Stimulated activated CD4-positive, alpha-beta T cell treated with anti-CD3 and anti-CD28 coated beads, Interleukin-4, amount 100 ng/mL, for 1 hour (primary cell): ENCODE data around the gene MPEG1.

Experiments used
- DNase-seq: peaks from one replicate; pipeline ENCODE4 v3.0.0-alpha.2; 2020

MPEG1 gene

GRCh38 chr11:59212744-59213631, at the start of gene MPEG1:
MPEG1 (minus strand) TSS chr11:59212927; CDS start chr11:59212865, 62 bp downstream.
- DNase-seq = no peak

- DNase-seq = no peak
Measured at GRCh38 chr11:59262177-59262818, 49.6 kb upstream of the MPEG1 start.

DNA sequence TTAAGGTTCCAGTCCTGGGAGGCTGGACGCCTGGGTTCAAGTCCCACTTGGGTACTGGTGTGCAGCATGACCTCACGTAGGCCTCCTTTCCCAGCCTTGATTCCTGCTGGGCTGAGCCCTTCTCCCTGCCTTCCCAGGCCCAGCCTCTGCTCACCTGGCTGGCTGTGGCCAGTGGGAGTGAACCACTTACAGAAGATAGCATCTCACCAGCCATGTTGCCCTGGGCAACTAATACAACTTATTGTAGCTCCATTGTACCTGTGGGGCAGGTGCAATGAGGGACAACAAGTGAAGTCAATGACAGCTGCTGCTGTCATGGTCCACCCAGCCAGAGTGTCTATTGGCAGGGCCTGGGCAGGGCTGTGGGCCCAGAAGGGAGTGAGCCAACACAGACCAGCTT, 48.4 kb upstream of the MPEG1 start:
- DNase-seq = no peak

GRCh38 chr11:59259867-59260475, 47.2 kb upstream of the MPEG1 start:
- DNase-seq = no peak

DNA sequence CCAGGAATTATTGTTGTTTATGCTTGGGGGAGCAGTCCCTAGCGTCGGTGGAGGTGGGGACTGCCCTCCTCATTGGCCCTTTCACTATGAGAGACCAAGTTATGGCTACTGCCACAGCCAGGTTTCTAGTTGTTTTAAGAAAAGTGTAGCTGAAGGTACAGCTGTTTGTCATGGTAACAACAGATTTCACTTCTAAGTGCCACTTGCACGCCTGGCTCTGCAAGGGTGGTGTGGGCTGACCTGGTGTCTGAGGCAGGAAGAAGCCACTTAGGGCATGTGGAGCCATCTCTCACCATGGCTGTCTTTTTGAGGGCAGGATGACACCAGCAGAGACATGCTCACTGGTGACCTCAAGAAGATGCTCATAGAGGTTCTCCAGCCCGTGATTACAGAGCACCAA, 46.3 kb upstream of the MPEG1 start:
- DNase-seq = no peak

DNA sequence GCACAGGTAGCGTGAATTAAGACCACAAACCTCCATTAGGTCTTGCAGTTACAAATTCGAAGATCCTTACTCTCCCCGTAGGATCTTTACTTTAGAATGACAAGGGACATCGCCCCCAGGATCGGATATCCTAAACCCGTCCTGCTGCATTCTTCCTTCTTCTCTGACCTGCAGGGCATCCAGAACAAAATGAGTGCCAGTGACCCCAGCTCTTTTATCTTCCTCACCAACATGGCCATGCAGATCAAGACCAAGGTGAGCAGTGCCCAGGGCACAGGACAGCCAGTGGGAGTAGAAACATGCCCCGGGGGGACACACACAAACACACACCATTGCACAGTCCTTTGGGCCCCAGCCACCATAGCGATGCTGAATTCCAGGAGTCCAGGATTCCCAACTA, 42.6 kb upstream of the MPEG1 start:
- no peak for DNase-seq

- no peak for DNase-seq
Measured at GRCh38 chr11:59254286-59254685, 41.6 kb upstream of the MPEG1 start.

DNA sequence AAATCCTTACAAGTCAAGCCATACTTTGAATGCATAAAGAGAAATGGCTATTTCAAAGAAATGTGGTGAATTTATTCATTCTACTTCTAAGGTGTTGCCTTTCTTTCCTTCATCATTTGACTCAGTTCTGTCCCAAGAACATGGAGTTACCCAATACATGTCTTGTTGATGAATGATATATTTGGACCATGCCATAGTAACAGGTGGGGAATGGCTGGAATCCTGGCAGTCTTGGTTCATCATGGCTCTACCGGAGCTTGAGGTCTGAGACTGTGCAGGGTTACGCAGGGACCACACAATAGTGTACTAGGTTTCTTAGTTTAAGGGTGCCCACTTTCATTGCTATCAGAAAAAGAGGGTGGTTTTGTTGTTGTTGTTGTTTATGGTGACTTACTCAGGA, 40.3 kb upstream of the MPEG1 start:
- DNase-seq = no peak

DNA sequence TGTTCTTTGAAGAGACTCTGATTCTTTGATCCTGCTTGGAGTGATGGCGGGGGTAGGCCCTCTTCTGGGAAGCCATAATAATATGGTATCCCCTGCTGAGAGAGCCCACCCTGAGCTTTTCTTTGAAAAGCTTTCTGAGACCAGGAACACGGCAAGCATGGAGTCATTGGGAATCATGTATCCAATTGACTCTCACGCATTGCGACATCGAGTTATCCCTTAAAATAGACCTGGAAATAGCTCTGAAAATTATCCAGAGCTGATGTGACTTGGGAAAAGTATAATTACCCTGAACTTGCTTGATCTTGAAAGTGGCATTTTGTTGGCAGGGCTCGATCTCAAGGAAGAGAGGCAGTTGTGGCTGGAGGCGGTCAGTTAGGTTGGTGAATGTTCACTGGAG, 36.8 kb upstream of the MPEG1 start:
- no peak for DNase-seq

- DNase-seq = no peak
Measured at GRCh38 chr11:59247531-59248227, 35.0 kb upstream of the MPEG1 start.

- no peak for DNase-seq
Measured at GRCh38 chr11:59243633-59244032, 30.9 kb upstream of the MPEG1 start.

DNA sequence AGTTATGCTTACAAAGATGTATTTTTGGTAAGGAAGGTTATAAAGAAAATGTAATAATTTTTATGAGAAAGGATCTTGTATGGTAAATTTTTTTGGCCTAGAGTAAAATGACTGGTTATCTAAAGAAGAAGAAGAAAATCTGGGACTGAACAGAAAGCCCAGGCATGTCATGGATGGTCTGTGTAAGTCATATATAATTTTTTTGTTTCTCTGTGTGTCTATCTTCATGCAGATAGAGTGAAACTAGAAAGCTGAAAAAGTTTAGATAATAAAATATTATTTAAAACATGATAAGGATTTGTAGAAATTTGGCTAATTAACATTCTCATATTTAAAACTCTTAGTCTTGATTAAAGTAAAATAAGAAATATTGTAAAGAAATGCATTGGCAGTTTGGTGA, 27.6 kb upstream of the MPEG1 start:
- no peak for DNase-seq

DNA sequence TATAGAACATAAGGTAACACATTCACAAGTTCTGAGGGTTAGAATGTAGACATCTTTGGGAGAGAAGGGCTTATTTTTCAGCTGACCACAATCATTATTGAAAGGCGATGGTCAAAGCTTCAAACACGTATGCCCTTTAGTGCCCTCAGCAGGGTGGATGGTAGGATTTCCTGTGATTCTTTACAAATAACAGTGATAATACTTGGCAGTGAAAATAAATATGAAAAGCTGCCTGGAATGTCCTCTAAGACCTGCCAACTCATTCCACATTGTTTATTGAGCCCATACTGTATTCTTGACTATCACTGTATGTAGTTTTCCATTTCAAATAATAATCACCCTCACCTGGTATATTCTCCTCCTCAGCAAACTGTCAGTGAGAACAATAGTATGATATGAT, 13.7 kb upstream of the MPEG1 start:
- no peak for DNase-seq

- DNase-seq = no peak
Measured at GRCh38 chr11:59225017-59225416, 12.3 kb upstream of the MPEG1 start.

- no peak for DNase-seq
Measured at GRCh38 chr11:59224351-59224928, 11.7 kb upstream of the MPEG1 start.

DNA sequence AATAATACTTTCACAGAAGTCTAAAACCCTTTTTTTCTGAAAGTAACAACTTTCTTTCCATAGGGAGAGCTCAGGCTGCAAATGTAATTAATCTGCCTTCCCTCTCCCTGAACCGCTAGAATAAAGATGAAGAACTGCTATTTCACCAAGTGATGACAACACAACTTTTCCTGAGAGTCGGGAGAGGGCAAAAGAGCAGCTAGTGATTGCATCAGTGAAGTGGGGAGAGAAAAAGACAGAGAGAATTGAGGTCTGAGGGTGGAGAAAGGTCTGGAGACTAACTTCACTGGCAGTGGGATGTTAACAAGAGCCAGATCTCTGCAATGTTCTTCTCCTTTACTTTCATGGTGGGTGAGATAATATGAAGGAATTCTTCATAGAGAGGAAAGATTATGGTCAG, 10.9 kb upstream of the MPEG1 start:
- no peak for DNase-seq

- DNase-seq = no peak
Measured at GRCh38 chr11:59223177-59223576, 10.4 kb upstream of the MPEG1 start.

DNA sequence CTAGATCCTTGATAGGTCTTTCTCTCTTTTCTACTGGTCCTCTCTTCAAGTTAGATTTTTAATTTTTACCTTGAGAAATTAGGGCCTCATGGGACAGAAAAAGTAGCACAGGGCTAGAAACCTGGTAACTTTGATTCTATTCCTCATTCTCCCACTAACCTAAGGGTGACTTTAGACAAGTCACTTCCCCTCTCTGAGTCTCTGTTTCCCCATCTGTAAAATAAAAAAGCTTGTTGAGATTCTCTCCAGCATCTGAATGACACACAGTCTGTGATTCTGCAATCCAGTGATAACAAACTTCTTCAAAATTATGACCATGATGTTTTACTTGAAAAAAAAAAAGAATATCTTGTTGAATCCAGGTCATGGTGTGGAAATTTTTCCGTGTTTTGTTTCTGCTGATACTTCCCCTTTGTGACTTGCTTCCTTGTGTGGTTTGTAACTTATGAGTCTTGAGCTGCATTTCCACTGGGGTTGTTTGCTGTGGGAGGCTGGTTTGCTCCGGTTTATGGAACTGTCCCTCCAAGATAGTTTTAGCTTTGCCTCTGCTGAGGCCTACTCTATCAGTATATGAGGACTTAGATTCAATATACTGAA, 9.8 kb upstream of the MPEG1 start:
- DNase-seq = no peak

DNA sequence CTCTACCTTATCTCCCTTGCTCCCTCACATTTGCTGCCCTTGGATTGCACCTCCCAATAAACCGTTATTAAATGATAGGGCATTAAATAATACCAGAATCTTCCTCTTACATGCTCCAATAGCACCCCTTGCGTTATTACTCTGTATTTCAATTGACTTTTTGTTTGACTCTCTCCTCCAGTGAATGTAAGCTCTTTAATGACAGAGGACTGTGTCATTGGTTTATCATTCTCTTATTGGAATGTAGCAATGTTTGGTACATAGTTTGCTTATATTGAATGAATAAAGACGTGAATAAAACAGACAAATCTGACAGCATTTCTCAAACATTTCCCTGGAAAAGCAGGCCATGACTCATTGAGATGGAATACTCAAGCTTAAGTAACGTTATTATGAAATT, 8.7 kb upstream of the MPEG1 start:
- no peak for DNase-seq

DNA sequence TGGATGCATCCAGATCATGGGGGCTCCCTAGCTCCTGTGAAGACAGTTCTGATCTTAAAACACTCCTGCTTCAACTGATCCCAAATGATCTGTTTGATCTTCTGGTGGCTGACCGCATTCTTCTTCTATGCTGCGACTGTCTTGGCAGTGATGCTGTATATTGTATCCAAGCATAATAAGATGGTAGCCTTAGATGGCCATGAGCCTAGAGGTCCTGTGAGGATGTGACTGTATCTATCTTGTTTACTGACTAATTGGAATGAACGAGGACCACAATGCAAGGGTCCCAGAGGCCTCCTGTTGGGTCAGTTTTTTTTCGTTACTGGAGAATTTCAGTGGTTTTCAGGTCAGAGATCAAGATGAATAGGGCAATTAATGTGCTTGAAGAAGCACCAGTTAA, 7.1 kb upstream of the MPEG1 start:
- DNase-seq = no peak

DNA sequence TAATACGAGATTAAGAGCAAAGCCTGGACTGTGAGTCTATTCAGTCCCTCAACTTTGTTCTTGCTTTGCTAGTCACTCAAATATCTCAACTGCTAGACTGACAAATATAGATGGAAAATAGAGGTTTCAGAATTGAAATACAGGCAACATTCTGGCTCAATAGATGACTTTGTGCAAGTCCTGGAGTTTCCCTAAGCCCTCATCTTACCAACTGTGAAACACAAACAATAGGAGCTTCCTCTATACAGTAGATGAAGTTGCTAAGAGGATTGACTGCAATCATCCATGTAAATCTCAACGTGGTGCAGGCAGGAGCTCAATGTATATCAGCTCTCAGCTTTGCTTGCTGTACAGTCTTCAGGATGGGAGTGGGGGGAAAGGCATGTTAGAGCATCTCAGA, 6.2 kb upstream of the MPEG1 start:
- DNase-seq = no peak

- no peak for DNase-seq
Measured at GRCh38 chr11:59218319-59218718, 5.6 kb upstream of the MPEG1 start.
